ENCODE measurements around the gene GPR84.
"Not testable (repeated sequence)": the region's sequence is repeated elsewhere in the genome, so short reads cannot be mapped to it uniquely, and the experiment has no call there.

GPR84 gene

DNA sequence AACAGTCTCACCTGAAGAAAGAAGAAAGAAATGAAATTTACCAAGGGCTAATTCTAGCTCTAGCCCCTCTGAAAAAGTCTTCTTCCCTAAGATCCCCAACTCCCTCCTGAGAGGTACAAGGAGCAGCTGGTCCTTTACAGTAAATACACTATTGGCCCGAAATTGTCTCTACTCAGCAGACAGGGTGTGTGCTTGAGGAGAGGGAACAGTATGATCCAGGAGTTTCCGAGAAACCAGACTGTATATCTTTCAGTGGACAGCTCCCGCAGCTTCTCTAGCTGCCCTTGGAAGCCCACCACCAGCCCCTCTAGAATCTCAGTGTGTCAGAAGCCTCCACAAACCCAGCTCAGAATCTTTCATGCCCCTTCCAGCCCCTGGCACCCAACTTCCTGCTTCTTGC lies 8.1 kb downstream of the GPR84 start:
- DNase-seq (ENCODE audit: low read depth in 1 of 2, low spot score in 1 of 2), result no peak

DNA sequence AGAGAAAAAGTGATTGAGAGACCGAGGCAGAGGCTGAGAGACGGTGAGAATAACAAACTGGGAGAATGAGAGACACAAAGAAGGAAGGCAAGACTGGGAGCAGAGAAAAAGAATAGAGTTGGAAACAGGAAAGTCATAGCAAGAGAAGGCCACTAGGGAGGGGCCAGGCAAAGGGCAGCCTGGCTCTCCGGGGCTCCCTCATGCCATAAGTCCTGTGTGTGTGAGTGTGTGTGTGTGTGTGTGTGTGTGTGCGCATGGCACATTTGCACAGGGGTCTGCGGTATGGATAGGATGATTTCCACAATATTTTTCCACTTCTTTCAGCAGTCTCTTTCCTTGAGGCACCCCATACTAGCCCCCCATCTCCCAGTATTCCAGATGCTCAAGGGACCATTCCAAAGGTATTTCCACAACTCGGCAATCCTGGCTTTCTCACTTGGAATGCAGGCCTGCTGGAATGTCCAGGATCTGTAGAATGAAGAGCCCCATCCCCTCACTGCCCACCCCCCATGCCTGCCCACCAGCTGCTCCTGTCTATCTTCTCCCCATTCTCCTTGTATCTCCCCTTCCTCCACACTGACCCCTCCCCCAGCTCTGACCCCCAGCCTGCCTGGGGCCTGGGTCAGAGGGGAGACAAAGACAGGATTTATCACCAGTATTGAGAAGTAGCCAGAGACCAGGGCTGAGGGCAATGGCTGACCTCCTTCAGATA lies 9.0 kb downstream of the GPR84 start:
- no peak for DNase-seq (ENCODE audit: low read depth in 1 of 2, low spot score in 1 of 2)

DNA sequence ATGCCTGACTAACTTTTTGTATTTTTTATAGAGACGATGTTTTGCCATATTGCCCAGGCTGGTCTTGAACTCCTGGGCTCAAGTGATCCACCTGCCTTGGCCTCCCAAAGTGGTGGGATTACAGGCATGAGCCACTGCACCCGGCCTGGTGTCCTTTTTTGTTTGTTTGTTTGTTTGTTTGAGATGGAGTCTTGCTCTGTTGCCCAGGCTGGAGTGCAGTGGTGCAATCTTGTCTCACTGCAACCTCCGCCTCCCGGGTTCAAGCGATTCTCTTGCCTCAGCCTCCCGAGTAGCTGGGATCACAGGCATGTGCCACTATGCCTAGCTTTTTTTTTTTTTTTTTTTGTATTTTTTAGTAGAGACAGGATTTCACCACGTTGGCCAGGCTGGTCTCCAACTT lies 10.0 kb downstream of the GPR84 start:
- DNase-seq (ENCODE audit: low read depth in 1 of 2, low spot score in 1 of 2), result not testable (repeated sequence)

DNA sequence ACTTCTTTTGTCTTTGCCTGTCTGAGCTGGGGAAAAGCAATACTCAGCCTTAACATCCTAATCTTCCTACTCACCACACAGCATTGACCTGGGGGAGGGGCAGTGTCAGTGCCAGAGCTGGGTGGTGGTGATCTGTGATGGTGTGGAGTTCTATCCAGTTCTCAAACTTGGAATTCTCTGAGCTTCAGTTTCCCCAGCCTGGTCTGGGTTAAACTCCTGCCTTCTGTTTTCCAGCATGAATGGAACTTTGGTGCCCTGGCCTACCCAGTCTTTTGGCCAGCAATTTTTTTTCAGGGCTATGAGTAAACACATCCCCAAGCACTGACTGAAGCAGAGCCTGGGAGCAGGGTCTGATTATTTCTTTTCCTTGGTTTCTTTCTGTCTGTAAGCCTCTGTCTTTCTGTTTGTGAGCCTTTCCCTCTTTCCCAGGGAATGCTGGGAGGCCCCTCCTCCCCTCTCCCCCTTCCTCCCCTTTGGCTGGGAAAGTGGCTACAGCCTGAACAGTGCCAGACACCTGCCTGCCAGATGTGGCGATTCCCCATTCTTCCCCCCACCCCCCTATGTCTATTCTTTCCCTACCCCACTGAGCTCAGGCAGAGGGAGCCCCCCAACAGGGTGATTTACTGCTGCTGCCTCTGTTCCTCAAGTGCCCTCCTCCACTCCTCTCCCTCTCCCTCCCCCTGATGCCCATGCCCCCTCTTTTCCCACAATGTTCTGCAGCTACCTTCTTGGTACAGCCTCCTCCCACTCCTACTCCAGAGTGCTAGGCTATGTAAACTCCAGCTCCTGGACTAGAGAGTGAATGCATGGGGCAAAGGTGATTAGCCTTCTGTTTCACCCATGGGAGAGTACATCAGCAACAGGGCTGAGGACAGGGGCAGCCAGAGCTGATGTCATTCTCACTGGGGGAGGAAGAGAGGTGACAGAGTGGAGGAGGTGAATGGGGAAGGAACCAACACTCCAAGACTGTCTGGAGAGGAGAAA lies 11.1 kb downstream of the GPR84 start:
- DNase-seq (ENCODE audit: low read depth in 1 of 2, low spot score in 1 of 2), result no peak

DNA sequence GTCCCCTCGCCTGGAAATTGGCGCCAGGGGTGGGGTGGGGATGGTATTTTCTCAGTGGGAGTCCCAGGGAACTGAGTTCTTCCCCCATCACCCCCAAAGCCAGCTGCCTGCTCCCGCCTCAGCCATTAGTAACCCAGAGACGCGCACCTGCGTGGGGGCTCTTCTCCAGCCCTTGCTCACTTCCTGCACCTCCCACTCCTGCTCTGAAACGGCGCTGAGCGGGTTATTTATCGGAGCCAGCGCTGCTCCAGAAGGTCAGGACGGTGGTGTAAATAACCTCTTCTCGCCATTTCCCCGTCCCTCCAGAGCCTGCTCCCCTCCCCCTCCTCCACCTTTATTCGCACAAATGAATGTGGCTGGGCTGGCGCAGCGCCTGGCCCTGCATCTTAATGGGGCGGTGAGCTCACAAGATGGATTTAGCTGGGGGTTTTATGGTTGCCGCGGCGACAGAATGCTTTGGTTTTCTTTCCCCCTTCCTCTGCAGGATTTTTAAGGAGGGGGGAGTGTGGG lies 12.2 kb downstream of the GPR84 start:
- peak in 1 of 2 donors; percentile 22 for DNase-seq (ENCODE audit: low read depth in 1 of 2, low spot score in 1 of 2)

DNA sequence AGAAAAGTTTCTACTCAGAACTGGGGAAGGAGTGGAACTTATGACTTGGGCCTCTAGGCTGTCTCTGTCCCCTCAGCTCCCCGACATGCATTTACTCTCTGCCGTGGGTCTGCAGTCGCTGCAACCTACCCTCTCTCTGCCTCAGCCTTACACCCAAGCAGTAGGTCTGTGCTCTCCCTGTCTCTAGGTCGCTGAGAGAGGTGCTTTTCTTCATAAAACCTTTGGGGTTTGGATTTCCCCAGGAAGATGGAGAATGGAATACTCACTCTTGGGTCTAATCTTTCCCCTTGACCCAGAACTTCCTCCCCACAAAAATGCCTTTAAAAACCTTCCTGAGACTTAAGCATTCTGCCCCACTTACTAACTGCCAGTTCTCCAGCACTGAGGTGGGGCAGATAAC lies 12.9 kb downstream of the GPR84 start:
- no peak for DNase-seq (ENCODE audit: low read depth in 1 of 2, low spot score in 1 of 2)

DNA sequence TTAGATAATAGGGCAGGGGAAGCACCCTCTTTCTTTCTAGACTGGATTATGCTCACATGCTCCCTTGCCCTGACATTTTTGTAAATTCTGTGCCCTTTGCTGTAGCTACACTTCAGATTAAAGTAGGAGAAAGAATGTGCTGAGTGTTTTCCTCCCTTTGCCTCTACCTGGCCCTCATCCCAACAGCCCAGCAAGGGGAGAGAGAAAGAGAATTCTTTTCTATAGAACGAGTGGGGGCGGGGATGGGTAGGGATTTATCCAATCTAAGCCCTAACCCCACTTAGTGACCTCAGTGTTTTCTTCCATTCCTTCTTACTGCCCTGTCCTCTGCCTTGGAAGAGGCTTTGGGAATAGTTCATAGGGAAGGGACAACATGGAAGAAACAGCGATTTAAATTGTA lies 13.5 kb downstream of the GPR84 start:
- no peak for DNase-seq (ENCODE audit: low read depth in 1 of 2, low spot score in 1 of 2)

DNA sequence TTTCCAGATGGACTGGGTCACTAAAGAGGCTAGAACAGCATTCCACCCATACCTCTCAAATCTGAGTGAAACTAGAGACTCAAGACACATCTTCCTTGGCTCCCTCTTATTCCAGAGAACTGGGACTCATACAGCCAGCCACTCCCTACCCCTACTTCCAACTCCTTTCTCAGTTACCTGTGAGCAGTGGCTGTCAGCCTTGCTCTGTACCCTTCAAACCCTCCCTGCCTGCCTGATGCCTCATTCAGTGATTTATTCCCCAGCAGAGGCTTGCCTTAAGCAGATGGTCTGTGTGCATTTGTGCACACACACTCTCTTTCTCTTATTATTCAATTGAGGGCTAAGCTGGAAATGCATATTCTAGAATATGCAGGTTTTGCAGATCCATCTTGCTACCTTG lies 14.6 kb downstream of the GPR84 start:
- DNase-seq (ENCODE audit: low read depth in 1 of 2, low spot score in 1 of 2), result no peak

DNA sequence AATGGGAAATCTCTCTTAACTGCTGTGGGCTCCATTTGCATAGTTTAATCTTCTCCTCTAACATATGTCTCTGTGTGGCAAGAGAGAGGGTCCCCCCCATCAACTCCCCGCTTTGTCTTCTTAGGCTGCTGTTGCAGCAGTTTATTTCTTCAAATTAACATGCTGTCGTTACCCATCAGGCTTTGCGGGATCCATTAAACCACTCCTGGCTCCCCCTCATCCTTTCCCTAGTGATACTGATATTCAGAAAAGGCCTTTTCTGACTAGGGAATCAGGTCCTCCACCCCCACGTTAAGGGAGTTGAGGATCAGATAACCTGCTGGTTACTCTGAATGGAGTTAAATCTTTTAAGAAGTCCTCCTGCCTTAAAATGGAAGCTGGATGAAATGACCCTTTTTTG lies 15.2 kb downstream of the GPR84 start:
- no peak for DNase-seq (ENCODE audit: low read depth in 1 of 2, low spot score in 1 of 2)

DNA sequence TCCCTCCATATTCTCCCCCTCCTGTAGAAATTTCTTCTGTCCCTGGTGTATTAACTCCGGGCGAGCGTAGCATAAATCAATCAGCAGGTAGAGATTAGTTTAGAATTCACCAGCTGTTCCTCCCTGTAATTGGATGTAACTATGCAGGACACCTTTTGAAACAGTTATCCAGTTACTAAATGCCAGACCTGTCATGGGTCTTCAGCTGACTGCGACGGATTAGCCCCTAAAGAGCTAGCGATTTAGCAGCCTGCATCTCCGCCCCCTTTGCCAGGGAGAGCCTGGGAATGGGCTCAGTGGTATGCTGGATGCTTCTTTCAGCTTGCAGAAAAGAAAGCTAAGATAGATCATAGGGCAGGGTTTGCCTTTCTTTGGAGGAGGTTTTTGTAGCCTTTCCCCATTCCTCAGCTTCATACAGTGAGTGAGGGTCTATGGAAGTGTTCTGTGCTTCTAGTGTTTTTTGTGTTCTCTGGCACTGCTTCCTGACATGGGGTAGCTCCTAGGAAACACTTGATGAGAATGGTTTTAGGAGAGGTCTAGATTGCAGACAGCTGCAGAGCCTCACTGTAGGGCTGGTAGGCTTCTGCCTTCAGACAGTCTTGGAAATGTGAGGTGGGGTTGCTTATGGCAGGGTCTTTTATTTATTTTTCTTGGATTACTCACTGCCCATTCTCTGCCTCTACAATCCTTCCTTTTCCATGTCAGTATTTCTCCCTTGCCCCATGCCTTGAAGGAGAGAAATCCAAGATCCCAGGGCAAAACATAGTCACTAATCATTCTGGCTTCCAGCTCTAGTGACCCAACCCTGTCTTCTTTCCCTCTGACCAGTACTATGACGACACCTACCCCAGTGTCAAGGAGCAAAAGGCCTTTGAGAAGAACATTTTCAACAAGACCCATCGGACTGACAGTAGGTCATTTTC lies 22.6 kb downstream of the GPR84 start:
- no peak for DNase-seq (ENCODE audit: low read depth in 1 of 2, low spot score in 1 of 2)

DNA sequence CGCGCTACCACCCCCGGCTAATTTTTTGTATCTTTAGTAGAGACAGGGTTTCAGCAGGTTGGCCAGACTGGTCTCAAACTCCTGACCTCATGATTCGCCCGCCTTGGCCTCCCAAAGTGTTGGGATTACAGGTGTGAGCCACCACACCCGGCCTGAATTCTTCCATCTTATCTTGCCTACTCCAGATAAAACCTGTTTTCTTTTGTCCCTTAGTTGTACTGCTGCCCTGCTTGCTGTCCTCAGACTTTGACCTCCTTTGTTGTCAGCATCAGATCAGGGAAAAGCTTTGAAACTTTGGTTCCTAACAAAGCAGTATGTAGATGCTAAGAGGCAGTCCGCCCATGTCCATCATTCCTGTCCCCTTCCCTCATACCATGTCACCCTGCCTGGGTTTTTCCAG lies 23.4 kb downstream of the GPR84 start:
- DNase-seq (ENCODE audit: low read depth in 1 of 2, low spot score in 1 of 2), result no peak

DNA sequence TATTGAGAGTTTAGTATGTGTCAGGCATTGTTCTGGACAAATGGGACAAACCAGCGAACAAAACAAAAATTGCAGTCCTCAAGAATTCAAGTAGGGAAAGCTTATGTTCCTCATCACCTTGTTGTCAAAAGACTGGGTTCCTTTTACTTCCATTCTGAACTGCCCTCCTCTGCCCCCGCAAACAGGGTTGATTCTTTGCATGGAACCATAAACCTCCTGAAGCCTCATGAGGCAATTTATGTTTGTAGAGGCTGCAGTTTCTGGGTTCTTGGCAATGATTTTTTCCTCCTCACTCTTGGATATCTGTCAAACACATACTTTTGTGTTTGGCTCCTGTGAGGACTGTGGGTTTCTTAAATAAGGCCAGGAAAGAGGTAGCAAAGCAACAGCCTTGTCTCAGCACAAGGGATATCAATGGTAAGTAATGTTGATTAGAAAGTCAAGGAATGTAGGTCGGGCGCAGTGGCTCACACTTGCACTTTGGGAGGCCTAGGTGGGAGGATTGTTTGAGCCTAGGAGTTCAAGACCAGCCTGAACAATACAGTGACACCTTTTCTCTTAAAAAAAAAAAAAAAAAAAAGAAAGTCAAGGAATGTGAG lies 25.5 kb downstream of the GPR84 start:
- DNase-seq (ENCODE audit: low read depth in 1 of 2, low spot score in 1 of 2), result no peak

DNA sequence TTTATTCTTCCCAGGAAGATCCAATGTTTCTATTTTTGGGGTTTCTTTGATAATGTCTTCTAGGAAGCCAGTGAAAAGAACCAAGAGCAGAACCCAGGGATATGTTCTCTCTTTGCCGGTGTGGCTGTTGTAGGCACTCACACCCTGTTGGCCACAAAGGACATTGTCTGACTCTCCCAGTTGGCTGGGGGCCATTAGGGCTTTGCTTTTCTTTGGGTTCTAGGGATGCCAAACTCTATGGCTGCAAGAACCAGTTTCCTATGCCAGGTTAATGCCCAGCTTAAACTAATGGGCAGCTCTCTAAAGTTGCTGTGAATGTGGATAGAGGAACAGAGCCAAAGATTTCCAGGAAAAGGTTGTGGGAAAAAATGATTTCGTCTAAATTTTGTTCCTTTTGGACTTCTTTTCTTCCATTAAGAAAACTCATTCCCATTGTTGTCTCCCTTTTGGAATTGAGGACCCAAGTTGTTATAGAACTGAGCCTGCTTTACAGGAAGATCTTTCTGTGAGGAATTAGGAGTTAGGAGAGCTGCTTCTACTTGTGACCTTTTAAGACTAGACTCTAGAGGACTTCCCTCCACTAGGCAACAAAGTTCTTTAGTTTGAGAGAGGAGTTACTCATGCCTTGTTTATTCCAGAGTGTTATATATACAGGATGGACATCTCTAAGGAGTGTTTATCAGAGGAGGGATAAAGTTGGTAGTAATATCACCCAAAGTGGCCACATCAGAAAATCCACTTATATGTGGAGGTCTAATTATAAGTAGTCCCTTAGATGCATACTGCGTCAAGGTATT lies 26.2 kb downstream of the GPR84 start:
- no peak for DNase-seq (ENCODE audit: low read depth in 1 of 2, low spot score in 1 of 2)

DNA sequence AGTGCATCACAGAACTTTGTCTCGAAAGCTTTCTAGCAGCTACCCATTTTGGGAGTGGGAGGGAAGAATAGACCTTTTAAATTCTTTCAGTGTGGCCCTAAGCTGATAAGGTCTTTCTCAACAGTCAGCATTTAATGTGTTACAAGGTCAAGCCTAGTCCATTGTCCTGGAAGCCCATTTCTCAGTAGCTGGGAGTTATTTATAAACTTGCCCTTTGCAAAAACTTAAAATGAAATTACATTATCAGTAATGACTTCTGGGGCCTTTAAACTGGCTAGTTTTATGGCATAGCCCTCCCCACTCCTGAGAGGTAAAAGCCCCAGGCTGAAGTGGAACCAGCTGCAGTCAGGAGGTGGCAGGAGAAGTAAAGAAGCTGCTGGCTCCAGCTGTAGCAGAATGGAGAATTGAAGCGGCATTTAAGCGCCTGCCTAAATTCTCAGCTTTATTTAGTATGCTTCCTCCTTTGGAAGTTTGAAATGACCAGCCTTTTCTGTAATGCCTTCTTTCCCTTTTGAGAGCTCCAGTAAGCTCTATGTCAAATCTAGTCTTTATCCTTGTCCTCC lies 26.9 kb downstream of the GPR84 start:
- DNase-seq (ENCODE audit: low read depth in 1 of 2, low spot score in 1 of 2), result no peak

DNA sequence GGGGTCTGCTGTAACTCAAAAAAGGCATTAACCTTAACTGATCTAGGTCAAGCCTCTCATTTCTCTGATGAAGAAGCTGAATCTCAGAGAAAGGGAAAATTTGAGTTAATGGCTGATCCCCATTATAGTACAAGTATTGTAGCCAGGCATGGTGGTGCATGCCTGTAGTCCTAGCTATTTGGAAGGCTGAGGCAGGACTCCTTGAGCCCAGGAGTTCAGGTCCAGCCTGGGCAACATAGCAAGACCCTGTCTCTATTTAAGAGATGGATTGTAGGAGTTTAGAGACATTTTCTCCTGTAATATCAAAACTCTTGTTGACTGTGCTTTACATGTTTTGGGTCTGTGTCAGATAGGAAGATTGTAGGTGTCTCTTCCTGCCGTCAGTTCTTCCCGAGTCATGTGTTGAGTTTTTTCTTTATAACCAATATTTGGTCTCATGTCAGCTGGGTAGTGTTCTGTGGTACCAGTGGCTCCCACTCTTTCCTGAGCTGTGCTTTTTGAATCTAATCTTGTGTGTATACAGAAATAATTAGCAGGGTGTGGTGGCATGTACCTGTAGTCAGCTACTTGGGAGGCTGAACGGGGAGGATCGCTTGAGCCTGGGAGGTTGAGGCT lies 30.8 kb downstream of the GPR84 start:
- no peak for DNase-seq (ENCODE audit: low read depth in 1 of 2, low spot score in 1 of 2)

DNA sequence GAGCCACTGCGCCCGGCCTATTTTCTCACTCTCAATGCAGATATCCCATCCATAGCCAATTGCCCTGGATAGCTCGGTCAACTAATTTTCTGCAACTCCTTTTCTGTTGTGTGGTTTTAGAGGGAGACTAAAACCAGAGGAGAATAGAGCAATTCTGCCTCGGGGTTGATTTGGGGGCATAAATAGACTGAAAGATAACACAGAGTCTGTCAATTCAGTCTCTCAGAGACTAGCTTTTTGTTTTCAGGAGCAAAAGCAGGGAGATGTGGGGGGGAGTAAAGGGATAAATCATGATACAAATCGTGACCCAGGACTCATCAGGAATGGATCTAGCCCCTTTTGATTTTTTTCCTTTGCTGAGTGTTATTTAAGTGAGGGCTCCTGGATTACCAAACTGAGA lies 32.8 kb downstream of the GPR84 start:
- no peak for DNase-seq (ENCODE audit: low read depth in 1 of 2, low spot score in 1 of 2)

DNA sequence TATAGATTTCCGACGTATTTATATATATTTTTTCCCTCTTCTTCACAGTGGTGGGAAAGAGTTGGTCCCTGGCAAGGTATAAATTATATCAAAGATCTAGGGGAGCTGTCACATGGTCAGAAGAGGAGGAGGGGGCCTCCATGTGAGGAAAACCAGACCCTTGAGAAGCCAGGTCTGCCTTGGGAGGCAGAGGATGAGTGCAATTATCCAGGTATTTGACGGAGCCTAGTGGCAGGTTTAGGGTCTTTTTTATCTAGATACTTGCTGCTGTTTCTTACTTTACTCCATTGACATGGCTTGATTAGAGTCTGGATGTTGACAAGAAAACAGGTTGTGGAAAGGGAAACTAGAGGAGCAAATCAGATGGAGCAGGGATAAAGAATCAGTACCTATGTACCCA lies 33.8 kb downstream of the GPR84 start:
- no peak for DNase-seq (ENCODE audit: low read depth in 1 of 2, low spot score in 1 of 2)

DNA sequence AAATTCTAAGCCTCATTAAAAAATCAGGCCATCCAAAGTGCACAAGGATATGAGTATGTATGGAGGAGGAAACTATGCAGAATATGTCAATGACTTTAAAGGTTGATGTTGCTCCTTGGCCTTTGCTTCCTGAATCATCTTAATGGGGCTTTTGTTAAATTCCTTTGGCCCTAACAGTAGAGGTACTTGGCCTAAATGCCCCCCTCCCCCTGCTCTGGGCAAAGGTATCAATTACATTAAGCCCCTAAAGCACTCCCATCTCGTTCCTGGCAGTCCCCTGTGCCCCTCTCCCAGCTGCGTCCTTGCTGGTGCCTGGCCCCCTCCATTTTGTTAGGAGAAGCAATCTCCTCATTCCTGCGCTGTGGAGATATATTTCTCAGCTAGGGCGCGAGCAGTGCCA lies 34.5 kb downstream of the GPR84 start:
- no peak for DNase-seq (ENCODE audit: low read depth in 1 of 2, low spot score in 1 of 2)

Measured in stimulated activated CD4-positive, alpha-beta T cell treated with anti-CD3 and anti-CD28 coated beads, Interleukin-15, amount 100 ng/mL, for 1 hour (primary cell).